Ascending aorta (tissue), 2 donors: Measurements from ENCODE around the gene FIBP. TPM values are rescaled to one million over a fixed set of nuclear protein-coding genes. Genes with fewer than 3 reads are reported as not detected.
"Not testable (repeated sequence)": the region's sequence is repeated elsewhere in the genome, so short reads cannot be mapped to it uniquely, and the experiment has no call there.

Experiments used
- DNase-seq, 2 donors: peaks; one replicate each; pipeline ENCODE4 v3.0.0-alpha.2; 2019; ENCODE audit warnings: low spot score in 2 of 2
- H3K27ac ChIP-seq, 2 donors: fragments of 200-600 bp; sonication (generic); one replicate each; pipeline ENCODE4 v1.5.1; 2016 to 2017; ENCODE audit warnings: mild to moderate bottlenecking in 1 of 2
- H3K27me3 ChIP-seq: fragments of 200-600 bp; sonication (generic); one replicate; pipeline ENCODE4 v1.5.1; 2017
- H3K36me3 ChIP-seq, 2 donors: fragments of 200-600 bp; sonication (generic); one replicate each; pipeline ENCODE4 v1.5.1; 2016
- H3K4me1 ChIP-seq, 2 donors: fragments of 200-600 bp; sonication (generic); one replicate each; pipeline ENCODE4 v1.5.1; 2016 to 2017; ENCODE audit warnings: mild to moderate bottlenecking in 1 of 2
- H3K4me3 ChIP-seq, 2 donors: fragments of 200-600 bp; sonication (generic); one replicate each; pipeline ENCODE4 v1.5.1; 2016 to 2017; ENCODE audit warnings: mild to moderate bottlenecking in 1 of 2
- H3K9me3 ChIP-seq, 2 donors: fragments of 200-600 bp; sonication (generic); one replicate each; pipeline ENCODE4 v1.5.1; 2016
- intact Hi-C: fragments of 100-400 bp; cut with DNase I; formaldehyde crosslinking; loops from one replicate; pipeline ENCODE4 v1.15.1; 2023
- total RNA-seq: library from RNA; depleted of rRNA; stranded (reverse); fragments of >200 nt; gene quantifications from one replicate; pipeline ENCODE4 v1.1.0, GENCODE V29; 2016
- TF ChIP-seq, protein P1 (sequence below), 3 experiments: fragments of 200-600 bp in 2 of 3; fragments of 450-650 bp in 1 of 3; sonication (generic) in 2 of 3; IDR thresholded peaks; one replicate each; pipeline ENCODE4 v1.5.1; 2016 to 2019; ENCODE audit warnings: antibody characterized with exemption in 3 of 3, mild to moderate bottlenecking in 1 of 3, moderate library complexity in 1 of 3

FIBP gene
- total RNA-seq, 1 donor from 2014 or later: 57.2 TPM

DNA sequence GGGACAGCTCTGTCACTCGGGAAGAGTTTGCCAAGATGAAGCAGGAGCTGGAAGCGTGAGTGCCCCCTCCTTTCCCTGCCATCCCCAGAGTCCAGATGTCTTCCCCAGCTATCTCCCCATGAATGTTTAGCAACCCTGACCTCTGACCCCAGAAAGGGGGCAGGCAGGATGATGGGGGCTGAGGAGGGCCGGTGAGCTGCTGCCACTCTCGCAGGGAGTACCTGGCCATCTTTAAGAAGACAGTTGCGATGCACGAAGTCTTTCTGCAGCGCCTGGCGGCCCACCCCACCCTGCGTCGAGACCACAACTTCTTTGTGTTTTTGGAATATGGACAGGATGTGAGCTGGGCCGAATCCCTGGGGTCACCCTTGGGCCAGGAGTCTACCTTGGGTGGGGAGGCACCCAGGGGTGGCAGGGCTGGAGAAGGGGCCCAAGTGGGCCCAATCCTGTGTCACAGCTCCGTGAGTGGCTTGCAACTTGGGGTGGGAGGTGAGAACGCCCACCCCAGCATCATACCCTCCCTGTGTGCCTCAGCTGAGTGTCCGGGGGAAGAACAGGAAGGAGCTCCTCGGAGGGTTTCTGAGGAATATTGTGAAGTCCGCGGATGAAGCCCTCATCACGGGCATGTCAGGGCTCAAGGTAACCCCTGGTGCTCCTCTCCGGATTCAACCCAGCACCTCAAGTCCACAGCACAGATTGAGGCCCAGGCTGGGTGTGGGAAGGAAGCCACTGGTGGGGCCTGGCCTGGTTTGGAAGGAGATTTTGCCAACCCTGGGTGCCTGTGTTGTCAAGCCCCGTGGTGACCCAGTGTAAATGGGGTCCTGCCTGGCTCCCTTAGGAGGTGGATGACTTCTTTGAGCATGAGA lies 37.8 kb downstream of the FIBP start:
- peaks cover 0 to 4% of the 10 kb centered on the region in 2 donors for H3K4me1 ChIP-seq
- DNase-seq: peak in 1 of 2 donors; percentile 57
- no peak overlapping the region for H3K27ac ChIP-seq
- TF ChIP-seq, protein P1, sequence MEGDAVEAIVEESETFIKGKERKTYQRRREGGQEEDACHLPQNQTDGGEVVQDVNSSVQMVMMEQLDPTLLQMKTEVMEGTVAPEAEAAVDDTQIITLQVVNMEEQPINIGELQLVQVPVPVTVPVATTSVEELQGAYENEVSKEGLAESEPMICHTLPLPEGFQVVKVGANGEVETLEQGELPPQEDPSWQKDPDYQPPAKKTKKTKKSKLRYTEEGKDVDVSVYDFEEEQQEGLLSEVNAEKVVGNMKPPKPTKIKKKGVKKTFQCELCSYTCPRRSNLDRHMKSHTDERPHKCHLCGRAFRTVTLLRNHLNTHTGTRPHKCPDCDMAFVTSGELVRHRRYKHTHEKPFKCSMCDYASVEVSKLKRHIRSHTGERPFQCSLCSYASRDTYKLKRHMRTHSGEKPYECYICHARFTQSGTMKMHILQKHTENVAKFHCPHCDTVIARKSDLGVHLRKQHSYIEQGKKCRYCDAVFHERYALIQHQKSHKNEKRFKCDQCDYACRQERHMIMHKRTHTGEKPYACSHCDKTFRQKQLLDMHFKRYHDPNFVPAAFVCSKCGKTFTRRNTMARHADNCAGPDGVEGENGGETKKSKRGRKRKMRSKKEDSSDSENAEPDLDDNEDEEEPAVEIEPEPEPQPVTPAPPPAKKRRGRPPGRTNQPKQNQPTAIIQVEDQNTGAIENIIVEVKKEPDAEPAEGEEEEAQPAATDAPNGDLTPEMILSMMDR (IDR thresholded peaks at IDR 0.05): no peak
- intact Hi-C loops: loop anchor here (10.0 kb wide), 1 partner anchor 414 kb away; the partner anchor contains the start of gene RAB1B
- H3K4me3 ChIP-seq: no peak overlapping the region
- peaks cover 43 to 47% of the 10 kb centered on the region in 2 donors for H3K36me3 ChIP-seq
- no peaks in the 10 kb centered on the region for H3K27me3 ChIP-seq
- H3K9me3 ChIP-seq: no peaks in the 10 kb centered on the region

DNA sequence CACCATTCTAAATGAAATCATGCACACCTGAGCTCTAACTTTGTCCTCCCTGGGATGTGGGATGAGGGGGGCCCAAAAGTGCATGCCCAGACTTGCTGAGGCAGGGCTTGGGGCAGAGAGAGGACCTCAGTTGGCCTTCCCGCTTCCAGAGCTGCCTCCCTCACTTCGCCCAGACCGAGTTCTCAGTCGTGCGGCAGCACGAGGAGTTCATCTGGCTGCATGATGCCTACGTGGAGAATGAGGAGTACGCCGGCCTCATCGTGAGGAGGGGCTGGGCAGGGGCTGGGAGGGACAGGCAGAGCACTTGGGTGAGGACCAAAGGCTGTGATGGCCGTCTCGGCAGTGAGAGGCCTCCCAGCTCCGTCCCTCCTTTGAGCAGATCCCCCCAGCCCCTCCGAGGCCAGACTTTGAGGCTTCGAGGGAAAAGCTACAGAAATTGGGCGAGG lies 38.5 kb downstream of the FIBP start:
- TF ChIP-seq, protein P1 (IDR thresholded peaks at IDR 0.05): no peak

DNA sequence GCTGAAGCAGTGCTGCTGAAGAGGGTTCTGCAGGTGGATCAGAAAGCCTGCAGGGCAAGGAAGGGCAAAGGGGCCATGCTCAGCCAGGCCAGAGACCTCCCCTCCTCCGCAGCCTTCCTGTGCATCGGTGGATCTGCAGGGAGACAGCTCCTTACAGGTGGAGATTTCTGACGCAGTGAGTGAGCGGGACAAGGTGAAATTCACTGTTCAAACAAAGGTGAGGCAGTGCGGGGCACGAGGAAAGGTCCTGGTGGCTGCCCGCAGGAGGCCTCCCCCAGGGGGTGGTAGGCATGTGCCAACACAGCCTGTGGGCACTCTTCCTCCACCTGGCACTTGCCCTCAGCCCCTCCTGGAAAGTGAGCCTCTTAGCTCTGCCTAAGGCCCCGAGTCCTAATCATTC lies 38.9 kb downstream of the FIBP start:
- Histone ChIP-seq H3K9me3 (no peaks in the 10 kb centered on the region), H3K4me1 (no peaks in the 10 kb centered on the region), H3K4me3 (no peak overlapping the region), H3K27me3 (no peaks in the 10 kb centered on the region), H3K27ac (no peak overlapping the region), H3K36me3 (peaks cover 32 to 37% of the 10 kb centered on the region in 2 donors)
- intact Hi-C loops: no loop called here
- no peak for DNase-seq
- TF ChIP-seq, protein P1 (IDR thresholded peaks at IDR 0.05): no peak

More for the DNA sequence above, 38.5 kb downstream of the FIBP start:
- Histone ChIP-seq H3K27me3 (no peaks in the 10 kb centered on the region), H3K36me3 (peaks cover 37 to 41% of the 10 kb centered on the region in 2 donors), H3K4me3 (no peak overlapping the region), H3K9me3 (no peaks in the 10 kb centered on the region), H3K4me1 (no peaks in the 10 kb centered on the region), H3K27ac (no peak overlapping the region)
- intact Hi-C loops: loop anchor here (10.0 kb wide), 1 partner anchor 415 kb away; the partner anchor contains the start of gene RAB1B
- peak in 1 of 2 donors; percentile 57 for DNase-seq

DNA sequence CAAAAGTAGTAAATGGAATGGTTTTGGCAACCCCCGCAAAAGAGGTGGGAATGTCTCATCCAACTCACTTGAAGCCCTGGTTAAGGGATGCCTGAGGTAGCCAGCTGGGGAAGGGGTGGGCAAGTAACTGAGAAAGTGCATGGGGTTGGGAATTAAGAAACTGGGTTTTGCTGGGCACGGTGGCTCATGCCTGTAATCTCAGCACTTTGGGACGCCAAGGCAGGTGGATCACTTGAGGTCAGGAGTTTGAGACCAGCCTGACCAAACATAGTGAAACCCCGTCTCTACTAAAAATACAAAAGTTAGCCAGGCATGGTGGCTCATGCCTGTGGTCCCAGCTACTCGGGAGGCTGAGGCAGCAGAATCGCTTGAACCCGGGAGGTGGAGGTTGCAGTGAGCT lies 39.6 kb downstream of the FIBP start:
- H3K4me1 ChIP-seq, H3K9me3 ChIP-seq, H3K27ac ChIP-seq, H3K27me3 ChIP-seq, intact Hi-C loops, DNase-seq, H3K4me3 ChIP-seq: not testable (repeated sequence)
- peaks cover 26 to 30% of the 10 kb centered on the region in 2 donors for H3K36me3 ChIP-seq

DNA sequence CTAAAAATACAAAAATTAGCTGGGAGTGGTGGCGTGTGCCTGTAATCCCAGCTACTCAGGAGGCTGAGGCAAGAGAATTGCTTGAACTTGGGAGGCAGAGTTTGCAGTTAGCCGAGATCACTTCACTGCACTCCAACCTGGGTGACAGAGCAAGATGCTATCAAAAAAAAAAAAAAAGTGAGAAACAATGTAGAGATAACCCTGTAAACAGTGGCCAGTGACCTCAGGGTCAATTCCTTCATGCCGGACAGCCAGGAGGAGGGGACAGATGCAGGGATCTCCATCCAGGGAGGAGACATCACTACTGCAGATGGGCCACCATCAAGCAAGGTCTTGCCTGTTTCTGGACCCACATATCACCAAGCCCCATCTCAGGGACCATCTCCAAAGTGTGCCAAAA lies 40.5 kb downstream of the FIBP start:
- no peak overlapping the region for H3K4me3 ChIP-seq
- TF ChIP-seq, protein P1 (IDR thresholded peaks at IDR 0.05): no peak
- H3K4me1 ChIP-seq: no peaks in the 10 kb centered on the region
- intact Hi-C loops: no loop called here
- H3K27me3 ChIP-seq: no peaks in the 10 kb centered on the region
- H3K9me3 ChIP-seq: no peaks in the 10 kb centered on the region
- peaks cover 16 to 20% of the 10 kb centered on the region in 2 donors for H3K36me3 ChIP-seq
- DNase-seq: no peak
- no peak overlapping the region for H3K27ac ChIP-seq

DNA sequence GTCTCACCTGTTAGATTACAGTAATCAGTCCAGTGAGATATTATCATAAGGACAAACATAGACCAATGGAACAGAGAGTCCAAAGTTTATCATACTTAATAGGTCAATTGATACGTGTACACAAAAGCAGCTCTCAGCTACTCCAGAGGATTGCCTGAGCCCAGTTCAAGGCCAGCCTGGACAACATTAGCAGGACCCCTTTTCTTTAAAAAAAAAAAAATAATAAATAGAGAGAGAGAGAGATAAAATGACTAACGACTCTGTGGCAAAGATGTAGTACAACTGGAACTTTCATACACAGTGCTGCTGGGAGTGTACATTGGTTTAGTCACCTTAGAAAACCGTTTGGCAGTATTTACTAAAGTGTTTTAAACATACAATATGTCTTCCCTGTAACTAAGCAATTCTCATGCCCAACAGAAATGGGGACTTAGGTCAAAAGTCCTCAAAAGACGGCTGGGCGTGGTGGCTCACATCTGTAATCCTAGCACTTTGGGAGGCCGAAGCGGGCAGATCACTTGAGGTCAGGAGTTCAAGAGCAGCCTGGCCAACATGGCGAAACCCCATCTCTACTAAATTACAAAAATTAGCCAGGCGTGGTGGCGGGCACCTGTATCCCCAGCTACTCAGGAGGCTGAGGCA lies 43.9 kb downstream of the FIBP start:
- TF ChIP-seq, protein P1 (IDR thresholded peaks at IDR 0.05): no peak

More for the DNA sequence above, 43.9 kb downstream of the FIBP start:
- Histone ChIP-seq H3K27ac (no peak overlapping the region), H3K36me3 (no peaks in the 10 kb centered on the region), H3K9me3 (no peaks in the 10 kb centered on the region), H3K27me3 (no peaks in the 10 kb centered on the region), H3K4me3 (no peak overlapping the region), H3K4me1 (no peaks in the 10 kb centered on the region)
- intact Hi-C loops: no loop called here
- DNase-seq: no peak
